Activated T-cell treated with anti-CD3 and anti-CD28 coated beads, Interleukin-2, amount 50 U/mL, for 1 hour (primary cell): Measurements from ENCODE around the gene NPAS3.

ENCODE experiments used
- DNase-seq: peaks from one replicate; pipeline ENCODE4 v3.0.0-alpha.2; 2020

The NPAS3 gene

GRCh38 chr14:33833706-33834465, 895.2 kb downstream of the NPAS3 start:
- DNase-seq, result no peak

GRCh38 chr14:33834466-33835260, 896.0 kb downstream of the NPAS3 start:
- no peak for DNase-seq

DNA sequence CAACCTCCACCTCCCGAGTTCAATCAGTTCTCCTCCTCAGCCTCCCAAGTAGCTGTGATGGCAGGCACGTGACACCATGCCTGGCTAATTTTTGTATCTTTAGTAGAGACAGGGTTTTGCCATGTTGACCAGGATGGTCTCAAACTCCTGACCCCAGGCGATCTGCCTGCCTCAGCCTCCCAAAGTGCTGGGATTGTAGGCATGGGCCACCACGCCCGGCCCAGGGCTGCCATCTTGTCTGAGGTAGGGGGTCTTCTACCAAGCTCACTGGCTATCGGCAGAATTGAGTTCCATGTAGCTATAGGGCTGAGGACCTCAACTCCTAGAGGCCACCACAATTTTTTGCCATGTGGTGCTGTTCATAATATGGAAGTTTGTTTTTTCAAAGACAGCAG, 896.6 kb downstream of the NPAS3 start:
- no peak for DNase-seq

DNA sequence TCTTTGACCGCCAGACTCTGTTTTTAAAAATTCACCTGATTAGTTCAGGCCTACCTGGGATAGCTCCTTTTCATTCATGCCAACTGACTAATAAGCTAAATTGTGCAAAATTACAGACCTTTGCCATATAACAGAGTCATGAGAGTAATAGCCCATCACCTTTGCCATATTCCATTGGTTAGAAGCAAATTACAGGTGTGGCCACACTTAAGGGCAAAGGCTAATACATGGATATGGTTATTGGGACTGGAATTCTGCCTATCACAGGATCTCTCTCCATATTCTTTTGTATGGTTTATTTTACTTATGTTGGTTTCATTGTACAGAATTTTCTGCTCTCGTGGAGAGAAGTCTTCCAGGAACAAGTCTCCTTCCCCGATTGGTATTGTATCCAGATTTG, 897.0 kb downstream of the NPAS3 start:
- DNase-seq, result no peak

GRCh38 chr14:33836203-33836899, 897.7 kb downstream of the NPAS3 start:
- no peak for DNase-seq

- DNase-seq, result no peak
Observed at GRCh38 chr14:33836900-33837577, 898.4 kb downstream of the NPAS3 start.

DNA sequence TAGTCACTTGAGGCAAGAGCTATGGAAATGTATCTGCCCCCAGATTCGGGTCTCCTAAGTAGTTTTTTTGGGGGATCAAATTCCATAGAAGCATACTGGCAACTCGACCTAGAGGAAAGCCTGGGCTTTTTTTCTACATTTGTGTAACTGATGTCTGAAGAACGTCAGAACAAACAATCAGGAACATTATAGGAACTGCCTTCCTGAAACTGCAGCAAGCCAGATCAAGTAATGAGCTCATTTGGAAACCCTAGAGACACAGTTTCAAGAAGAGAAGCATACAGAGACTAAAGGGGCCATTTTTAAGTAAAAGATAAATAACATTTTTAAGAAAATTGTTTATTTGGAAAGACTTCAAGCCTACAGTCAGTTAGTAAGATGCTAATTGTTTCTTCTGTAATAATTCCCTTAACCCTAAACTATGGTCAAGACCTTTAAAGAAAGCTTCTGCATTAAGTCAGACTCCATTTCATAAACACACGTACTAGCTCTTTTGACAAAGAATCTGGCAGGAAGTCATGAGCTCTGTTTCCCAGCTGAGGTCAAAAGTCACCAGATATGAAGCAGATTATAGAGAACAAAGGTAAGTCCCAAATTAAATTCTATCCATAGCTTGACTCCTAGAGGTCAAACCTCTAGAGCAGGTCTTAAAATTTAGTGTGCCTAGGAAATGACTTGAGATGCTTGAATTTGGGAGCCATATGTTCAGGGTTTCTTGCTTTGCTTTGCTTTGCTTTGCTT, 899.4 kb downstream of the NPAS3 start:
- DNase-seq, result no peak

DNA sequence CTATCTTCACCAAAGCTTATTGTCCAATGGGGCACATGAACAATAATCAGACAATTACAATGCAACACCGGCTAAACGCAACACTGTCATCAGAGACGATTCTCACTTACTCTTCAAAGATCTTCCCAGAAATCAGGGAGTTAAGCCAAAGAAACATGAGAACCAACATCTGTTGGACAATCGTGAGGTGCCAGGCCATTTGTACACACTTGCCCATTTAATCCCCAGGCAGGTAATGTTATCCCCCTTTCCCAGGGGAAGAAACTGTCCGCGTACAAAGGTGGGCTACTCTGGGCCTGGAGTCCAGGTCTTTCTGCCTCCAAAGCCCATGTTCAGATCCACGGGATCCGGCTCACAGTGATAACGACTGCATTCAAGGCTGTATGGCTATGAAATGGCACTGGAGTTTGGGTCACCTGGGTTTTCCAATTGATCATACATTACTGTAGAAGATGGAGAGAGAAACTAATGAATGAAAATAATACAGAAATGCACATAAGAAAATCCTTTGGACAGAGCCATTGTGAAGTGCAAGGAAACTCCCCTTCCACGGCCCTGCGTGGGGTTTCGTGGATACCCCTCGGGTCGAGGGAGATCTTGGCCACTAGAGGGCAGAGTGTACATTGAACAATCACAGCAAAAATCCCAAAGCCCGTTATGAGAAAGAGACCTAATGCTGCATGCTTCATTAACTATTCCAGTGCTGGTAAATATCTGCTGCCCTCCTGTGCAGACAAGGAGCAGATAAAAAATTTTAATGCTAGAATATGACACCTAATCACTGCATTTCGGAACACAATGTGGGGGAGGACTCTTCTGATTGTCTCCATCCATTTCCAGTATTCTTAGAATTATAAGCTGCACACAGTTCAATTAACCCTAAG, 900.8 kb downstream of the NPAS3 start:
- DNase-seq, result peak; percentile 40

DNA sequence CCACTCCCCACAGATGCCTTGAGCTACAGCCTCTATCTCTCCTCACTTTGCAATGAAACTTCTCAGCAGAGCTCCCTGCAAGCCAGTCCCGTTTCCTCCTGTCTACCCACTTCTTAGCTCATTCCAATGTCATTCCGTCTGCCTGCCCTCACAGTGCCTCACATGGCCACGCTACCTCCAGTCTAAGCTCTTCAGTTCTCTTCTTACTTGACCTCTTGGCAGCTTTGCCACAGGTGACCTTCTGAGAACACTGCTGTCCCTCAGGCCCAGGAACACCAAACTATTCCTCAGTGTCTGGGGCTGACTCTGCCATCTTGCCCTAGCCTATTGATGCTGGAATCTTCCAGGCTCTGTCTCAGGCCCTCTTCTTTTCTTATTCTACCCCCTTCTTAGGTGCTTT, 902.1 kb downstream of the NPAS3 start:
- no peak for DNase-seq

- DNase-seq, result no peak
Observed at GRCh38 chr14:33842299-33842698, 903.6 kb downstream of the NPAS3 start.

DNA sequence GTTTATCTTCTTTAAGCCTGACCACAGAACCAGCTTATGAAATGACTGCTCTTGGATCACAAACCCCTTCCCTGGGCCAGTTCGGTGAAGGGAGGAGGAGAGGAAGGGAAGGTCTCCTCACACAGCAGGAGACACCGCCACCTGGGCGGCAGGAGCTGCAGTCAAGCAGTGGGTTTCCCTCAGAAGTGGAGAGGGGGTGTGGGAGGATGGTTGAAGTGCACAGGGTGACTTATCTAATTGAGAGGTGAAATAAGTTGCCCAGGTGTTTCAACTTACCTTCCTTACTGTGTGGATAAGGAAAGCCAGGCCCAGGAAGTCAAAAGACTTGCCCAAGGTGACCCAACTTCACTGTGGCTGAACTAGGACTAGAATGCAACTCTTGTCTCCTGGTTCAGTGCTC, 905.4 kb downstream of the NPAS3 start:
- DNase-seq, result no peak

DNA sequence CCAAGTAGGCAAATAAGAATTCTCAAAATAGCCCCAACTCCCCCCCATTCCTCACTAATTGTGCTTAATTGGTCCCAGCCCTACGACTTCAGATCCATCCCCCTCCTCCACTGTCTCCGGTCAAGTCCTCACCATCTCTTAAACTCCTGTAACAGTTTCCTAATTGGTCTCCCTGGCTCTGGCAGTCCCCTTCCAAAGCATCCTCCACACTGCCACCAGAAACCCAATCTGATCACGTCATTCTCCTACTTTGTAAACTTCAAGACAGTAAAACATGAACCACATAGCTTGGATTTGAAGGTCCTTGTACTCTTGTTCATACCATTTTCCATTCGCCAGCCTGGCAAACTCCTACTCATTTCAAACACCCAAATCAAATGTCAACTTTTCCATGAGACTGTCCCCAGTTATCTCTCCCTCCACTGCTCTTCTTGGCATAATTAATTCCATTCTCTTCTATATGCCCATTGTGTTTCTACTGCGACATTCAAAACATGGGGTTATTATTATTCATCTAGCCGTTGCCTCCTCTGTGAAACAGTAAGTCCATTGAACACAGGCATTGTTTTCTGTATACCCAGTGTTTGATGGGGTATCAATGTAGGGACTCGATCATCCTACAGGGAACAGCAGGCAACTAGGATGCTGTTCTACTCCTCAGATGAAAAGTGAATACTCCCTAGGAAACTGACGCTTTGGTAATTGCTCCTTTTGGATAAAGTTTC, 907.6 kb downstream of the NPAS3 start:
- DNase-seq, result no peak

- DNase-seq, result no peak
Observed at GRCh38 chr14:33847066-33847465, 908.4 kb downstream of the NPAS3 start.

DNA sequence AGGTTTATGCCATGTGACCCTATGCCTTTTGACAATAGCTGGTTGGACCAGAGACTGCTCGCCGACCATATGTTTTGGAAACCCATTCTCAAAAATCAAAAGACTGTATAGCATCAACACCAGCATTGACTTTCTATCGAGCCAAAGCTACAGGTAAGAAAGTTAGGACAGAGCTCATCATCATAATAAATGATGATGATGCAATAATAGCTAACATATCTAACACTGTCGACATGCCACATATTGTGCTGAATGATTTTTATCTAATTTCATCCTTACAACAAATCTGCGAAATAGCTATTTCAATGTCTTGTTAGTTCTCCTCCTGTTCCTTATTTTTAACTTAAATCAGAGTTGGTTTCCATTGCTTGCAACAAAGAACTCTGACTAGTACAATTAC, 909.3 kb downstream of the NPAS3 start:
- DNase-seq, result no peak

DNA sequence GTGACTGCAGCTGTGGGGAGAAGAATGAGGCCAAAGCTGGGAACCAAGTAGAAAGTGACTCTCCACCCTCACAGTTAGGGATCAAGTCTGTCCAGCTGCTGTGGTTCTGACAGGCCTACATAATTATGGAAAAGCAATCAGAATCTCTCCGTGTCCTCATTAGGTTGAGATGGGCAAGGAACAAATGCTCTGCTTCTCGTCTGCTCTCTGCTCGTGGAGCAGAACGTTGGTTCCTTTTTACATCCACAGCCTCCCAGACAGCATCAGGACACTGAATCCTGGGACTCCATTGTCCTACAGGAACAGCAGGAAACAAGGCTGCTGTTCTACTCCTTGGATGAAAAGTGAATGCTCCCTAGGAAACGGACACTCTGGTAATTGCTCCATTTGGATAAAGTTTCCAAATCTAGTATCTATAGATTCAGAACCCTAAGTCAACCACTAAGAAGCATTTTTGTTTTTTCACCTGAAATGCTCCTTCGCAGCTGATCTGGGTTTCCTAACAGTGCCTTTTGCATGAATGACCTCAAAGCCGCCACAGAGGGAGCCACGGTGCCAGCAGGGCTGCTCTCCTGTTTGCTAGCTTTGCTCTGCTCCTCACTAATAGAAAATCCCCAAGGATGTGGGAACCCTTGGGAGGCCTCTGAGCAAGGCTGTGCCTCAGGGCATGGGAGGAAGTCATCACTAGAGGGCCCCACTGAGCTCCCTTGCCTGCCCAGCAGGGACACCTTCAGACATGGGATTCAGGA, 910.2 kb downstream of the NPAS3 start:
- DNase-seq, result no peak

- no peak for DNase-seq
Observed at GRCh38 chr14:33849455-33849801, 910.7 kb downstream of the NPAS3 start.

DNA sequence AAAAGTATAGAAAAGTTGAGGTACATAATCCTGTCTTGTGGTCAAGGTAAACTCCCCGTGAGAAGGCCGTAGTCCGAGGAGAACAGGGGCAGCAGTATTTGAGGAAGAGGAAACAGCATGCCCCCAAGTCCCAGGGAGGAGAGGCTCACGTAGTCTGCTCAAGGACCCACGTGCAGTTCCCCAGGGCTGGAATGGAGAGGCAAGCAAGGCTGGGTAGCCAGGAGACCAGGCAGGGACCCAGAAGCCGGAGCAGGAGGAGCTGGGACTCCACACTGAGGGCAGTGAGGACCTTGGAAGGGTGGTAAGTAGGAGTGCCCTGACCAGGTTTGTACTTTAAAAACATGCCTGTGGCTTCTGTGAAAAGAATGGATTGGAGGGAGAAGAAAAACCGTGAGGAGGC, 912.1 kb downstream of the NPAS3 start:
- no peak for DNase-seq

DNA sequence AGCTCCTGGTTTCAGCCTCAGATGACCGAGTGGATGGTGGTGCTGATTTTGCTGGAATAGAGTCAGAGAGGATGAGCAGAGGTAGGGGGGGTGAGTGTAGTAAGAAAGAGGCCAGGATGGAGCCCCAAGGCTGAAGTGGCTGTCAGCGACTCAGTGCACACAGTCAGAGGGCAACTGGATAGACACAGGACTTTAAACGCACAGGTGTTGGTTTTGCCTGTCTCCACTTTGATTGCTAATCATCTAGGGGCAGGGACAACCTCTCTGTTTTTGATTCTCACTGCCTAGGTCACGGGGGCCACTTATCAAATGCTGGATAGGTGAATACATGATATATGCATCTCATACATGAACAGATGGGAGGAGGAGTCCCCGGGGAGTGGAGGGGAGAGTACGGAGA, 912.7 kb downstream of the NPAS3 start:
- no peak for DNase-seq

GRCh38 chr14:33851931-33852330, 913.3 kb downstream of the NPAS3 start:
- no peak for DNase-seq
